Measurements from ENCODE around the gene MRPL42.
"Not testable (repeated sequence)": the region's sequence is repeated elsewhere in the genome, so short reads cannot be mapped to it uniquely, and the experiment has no call there.

The MRPL42 gene

DNA sequence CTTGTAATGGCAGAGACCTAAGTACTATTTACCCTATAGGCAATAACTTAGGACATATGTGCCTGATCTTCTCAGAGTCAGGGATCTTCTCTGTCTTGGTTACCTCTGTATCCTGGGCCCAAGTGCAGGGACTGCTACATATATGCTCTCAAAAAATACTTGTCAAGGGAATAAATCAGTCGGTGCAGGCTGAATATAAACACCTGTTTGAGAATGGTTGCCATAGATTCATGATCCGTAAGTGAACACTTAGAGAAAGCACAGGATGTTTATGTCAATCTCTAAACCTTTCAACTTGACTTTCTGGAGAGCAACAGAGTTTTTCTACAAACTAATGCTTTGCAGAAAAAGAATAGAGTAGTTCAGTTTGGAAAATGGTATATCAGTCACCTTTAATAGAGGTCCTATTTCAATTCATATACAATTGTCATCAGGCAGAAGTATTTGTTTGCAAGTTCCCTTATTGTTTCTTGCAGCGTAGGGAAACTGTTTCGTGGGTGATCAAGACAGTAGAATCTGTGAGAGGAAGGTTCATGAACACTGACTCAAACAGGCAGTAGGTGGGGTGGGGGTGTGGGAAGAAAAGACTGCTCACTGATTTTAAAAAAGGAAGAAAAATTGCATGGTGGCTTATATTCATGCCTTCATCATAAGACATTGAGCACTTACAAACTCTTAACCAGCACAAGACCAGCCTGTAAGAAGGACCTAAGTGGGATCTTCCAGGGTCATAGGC, 19.6 kb upstream of the MRPL42 start:
- no peak for DNase-seq (ENCODE audit: low spot score)

GRCh38 chr12:93448796-93449195, 18.5 kb upstream of the MRPL42 start:
- DNase-seq (ENCODE audit: low spot score): no peak

GRCh38 chr12:93449277-93449676, 18.0 kb upstream of the MRPL42 start:
- DNase-seq (ENCODE audit: low spot score): no peak

DNA sequence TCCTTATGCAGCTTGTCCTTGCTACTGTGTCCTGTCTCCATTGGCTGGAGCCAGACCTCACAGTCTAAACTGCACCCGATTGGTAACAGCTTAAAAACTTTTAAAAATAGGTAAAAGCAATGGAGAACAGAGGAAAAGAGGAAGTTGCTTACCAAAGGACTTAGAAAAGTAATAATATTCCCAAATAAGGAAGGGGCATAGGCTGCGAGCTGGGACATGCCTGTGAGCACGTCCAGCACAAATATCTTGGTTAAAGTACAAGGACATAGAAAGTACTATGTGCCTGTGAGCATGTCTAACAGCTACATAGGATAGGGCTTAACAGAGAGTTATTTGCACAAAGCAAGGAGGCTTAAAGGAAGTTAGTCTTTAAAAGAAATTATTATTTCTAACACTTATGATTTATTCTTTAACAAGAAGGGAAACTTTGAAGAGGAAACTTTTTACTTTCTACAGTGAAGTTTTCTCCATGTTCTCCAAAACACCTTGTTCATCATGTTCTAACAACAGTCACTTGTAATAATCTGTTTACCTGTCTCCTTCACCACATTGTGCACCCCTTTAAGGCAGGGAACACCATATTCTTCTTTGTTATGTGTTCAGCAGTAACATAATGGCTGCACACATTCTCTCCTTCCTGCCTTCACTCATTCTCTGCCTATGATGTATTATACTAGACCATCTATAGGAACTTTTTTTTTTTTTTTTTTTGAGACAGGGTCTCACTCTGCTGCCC, 15.7 kb upstream of the MRPL42 start:
- no peak for DNase-seq (ENCODE audit: low spot score)

DNA sequence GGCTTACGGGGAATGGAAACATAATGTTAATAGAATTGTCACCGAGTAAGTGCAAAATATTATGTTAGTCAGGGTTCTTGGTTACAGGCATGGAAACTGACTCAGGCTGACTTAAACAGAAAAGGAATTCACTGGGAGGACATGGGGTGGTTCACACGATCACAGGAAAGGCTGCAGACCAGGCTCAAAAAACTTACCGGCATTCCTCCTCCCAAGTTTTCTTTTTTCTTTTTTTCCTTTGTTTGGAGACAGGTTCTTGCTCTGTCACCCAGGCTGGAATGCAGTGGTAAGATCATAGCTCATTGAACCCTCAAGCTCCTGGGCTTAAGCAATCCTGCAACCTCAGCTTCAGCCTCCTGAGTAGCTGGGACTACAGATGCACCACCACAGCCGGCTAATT, 13.7 kb upstream of the MRPL42 start:
- DNase-seq (ENCODE audit: low spot score): no peak

GRCh38 chr12:93456077-93456476, 11.2 kb upstream of the MRPL42 start:
- no peak for DNase-seq (ENCODE audit: low spot score)

- no peak for DNase-seq (ENCODE audit: low spot score)
These were observed 8.2 kb upstream of the MRPL42 start for GRCh38 chr12:93459097-93459496.

DNA sequence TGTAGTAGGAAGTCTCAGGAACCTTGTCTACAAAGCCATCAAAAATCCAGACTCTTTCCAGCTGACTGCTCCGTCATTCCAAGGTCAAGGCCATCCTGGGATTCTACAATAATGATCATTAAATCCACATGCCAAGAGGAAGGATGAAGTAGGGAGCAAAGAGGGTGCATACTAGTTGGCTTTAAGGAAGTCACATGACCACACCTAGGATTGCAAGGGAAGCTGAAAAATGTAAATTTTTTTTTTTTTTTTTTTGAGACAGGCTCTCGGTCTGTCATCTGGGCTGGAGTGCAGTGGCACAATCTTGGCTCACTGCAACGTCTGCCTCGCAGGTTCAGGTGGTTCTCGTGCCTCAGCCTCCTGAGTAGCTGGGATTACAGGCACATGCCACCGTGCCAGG, 7.3 kb upstream of the MRPL42 start:
- no peak for DNase-seq (ENCODE audit: low spot score)

DNA sequence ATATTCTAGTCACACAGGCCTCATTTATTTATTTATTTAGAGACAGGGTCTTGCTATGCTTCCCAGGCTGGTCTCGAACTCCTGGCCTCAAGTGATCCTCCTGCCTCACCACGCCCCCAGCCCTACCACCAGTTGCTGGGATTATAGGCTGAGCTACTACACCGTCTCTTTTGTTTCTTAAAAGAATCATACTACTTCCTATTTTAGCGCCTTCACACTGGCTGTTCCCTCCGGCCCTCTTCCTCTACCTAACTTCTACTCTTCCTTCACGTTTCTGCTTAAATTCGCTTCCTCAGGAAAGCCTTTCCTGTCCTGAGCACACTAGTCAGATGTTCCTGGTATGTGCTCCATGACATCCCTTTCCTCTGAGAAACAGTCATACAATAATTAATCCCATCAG, 6.4 kb upstream of the MRPL42 start:
- no peak for DNase-seq (ENCODE audit: low spot score)

DNA sequence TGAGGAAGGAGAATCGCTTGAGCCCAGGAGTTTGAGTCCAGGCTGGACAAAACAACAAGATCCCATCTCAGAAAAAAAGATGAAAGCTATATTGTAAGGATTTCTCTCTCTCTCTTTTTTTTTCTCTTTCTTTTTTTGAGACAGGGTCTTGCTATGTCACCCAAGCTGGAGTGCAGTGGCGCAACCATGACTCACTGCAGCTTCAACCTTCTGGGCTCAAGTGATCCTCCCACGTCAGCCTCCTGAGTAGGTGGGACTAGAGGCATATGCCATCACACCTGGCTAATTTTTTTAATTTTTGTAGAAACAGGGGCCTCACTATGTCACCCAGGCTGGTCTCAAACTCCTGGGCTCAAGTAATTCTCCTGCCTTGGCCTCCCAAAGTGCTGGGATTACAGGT, 5.8 kb upstream of the MRPL42 start:
- no peak for DNase-seq (ENCODE audit: low spot score)

GRCh38 chr12:93465841-93466240, 1.5 kb upstream of the MRPL42 start:
- no peak for DNase-seq (ENCODE audit: low spot score)

DNA sequence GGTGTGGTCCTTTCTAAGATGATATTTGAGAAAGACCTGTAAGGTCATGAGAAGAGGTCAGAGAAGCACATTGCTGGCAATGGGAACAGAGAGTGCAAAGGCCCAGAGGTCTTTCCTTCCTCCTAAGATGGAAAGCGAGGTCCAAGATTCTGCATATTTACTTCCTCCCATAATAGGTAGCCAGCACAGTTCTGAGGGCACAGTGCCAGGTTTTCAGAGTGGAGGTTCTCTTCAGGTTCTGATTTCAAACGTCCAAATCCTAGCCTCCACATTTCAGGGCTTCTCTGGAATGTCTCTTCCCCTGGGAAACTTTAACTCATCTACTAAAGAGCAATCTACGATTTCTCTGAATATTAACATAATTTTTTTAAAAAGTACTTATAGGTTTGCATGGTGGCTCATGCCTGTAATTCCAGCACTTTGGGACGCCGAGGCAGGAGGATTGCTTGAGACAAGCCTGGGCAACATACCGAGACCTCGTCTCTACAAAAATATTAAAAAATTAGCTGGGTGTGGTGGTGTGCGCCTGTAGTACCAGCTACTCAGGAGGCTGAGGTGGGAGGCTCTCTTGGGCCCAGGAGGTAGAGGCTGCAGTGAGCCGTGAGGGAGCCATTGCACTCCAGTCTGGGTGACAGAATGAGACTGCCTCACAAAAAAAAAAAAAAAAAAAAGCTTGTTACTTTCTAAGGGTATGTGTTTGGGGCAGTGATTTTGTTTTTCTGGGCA, 526 bp upstream of the MRPL42 start:
- DNase-seq (ENCODE audit: low spot score): no peak

- no peak for DNase-seq (ENCODE audit: low spot score)
These were observed 676 bp downstream of the MRPL42 start for GRCh38 chr12:93468008-93468371.

DNA sequence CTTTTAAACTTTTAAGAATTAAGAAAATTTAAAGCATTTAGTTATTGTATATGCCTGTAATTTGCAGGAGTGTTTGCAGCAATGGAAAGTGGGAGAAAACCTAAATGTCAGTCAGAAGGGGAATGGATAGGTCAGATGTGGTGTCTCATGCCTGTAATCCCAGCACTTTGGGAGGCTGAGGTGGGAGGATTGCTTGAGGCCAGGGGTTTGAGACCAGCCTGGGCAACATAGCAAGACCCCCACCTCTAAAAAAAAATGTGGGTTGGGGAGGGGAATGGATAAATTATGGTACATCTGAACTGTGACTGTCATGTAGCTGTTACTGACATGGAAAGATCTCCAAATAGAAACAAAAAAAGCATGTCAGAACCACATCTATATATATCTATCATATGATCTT, 2.1 kb downstream of the MRPL42 start:
- no peak for DNase-seq (ENCODE audit: low spot score)

DNA sequence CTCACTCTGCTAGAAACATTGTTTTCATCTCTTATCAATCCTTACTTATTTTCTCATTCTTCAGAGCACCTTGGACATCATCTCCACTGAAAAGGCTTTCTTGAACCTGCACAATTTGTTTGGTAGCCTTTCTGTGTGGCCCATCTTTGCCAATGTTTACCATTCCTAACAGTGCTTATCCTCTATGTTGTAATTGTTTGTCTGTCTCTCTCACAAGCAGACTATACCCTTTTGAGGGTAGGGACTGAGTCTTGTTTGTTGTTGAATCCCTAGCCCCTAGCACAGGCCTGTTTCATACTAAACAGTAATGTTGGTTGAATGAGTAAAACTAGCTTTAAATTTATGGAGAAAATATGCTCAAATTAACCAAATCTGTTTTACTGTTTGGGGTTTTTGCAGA, 9.2 kb downstream of the MRPL42 start:
- DNase-seq (ENCODE audit: low spot score): no peak

GRCh38 chr12:93482721-93483120, 15.4 kb downstream of the MRPL42 start:
- no peak for DNase-seq (ENCODE audit: low spot score)

DNA sequence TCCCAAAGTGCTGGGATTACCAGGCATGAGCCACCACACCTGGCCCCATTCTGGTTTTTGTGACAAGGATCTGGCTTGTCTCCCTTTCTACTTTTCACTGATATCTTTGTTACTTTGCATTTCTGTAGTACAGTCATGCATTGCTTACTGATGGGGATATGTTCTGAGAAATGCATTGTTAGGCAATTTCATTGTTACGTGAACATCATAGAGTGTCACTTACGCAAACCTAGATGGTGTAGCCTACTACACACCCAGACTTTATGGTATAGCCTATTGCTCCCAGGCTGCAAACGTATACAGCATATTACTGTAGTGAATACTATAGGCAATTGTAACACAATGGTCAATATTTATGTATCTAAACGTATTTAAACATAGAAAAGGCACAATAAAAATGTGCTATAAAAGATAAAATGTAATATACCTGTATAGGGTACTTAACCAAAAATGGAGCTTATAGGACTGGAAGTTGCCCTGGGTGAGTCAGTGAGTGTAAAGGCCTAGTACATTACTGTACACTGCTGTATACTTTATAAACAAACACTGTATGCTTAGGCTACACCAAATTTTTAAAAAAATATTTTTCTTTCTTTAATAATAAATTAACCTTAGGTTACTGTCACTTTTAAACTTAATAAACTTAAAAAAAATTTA, 16.0 kb downstream of the MRPL42 start:
- no peak for DNase-seq (ENCODE audit: low spot score)

DNA sequence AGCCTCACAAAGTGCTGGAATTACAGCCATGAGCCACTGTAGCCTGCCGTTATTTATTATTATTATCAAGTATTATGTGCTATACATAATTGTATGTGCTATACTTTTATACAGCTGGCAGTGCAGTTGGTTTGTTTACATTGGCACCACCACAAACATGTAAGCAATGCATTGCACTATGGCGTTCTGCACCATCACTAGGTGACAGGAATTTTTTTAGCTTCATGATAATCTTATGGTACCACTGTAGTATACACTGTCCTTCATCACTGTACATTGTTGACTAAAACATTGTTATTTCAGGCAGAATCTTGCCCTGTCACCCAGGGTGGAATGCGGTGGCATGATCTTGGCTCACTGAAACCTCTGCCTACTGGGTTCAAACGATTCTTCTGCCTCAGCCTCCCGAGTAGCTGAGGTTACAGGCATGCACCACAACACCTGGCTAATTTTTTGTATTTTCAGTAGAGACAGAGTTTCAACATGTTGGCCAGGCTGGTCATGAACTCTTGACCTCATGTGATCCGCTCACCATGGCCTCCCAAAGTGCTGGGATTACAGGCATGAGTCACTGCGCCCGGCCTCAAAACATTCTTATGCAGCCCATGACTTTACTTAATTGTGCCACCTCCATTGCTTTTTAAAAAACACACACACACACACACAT, 17.1 kb downstream of the MRPL42 start:
- no peak for DNase-seq (ENCODE audit: low spot score)

GRCh38 chr12:93492808-93493207, 25.5 kb downstream of the MRPL42 start:
- not testable (repeated sequence) for DNase-seq (ENCODE audit: low spot score)

GRCh38 chr12:93494096-93494495, 26.8 kb downstream of the MRPL42 start:
- no peak for DNase-seq (ENCODE audit: low spot score)

DNA sequence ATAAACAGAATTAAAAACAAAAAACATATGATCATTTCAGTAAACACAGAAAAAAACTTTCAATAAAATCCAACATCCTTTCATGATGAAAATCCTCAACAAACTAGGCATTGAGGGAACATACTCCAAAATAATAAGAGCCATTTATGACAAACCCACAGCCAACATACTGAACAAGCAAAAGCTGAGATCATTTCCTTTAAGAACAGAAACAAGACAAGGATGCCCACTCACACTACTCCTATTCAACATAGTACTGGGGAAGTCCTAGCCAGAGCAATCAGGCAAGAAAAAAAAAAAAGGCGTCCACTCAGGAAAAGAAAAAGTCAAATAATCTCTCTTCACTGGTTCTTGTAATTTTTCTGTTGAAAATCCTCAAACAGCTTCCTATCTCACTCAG, 30.1 kb downstream of the MRPL42 start:
- no peak for DNase-seq (ENCODE audit: low spot score)

- not testable (repeated sequence) for DNase-seq (ENCODE audit: low spot score)
These were observed 31.5 kb downstream of the MRPL42 start for GRCh38 chr12:93498813-93499212.
